HG03378 (cell line): ENCODE data around the gene MPL.

Experiments used
- ATAC-seq: cut with Tn5 transposase; IDR thresholded peaks from one replicate; pipeline ENCODE4 v1.9.1; 2021; ENCODE audit warnings: mild to moderate bottlenecking, moderate library complexity; ENCODE audit not compliant: unreplicated experiment

Gene MPL

GRCh38 chr1:43351421-43352350 lies 14.1 kb downstream of the MPL start:
- no peak for ATAC-seq

- no peak for ATAC-seq
Observed at GRCh38 chr1:43352351-43352705, 14.7 kb downstream of the MPL start.

GRCh38 chr1:43352881-43353280 lies 15.3 kb downstream of the MPL start:
- ATAC-seq: no peak

GRCh38 chr1:43354471-43354870 lies 16.9 kb downstream of the MPL start:
- no peak for ATAC-seq

GRCh38 chr1:43354936-43355335 lies 17.3 kb downstream of the MPL start:
- ATAC-seq: no peak

- no peak for ATAC-seq
Observed at GRCh38 chr1:43357251-43357650, 19.6 kb downstream of the MPL start.

- peak; percentile 14 for ATAC-seq
Observed at GRCh38 chr1:43358121-43358745, 20.6 kb downstream of the MPL start.

GRCh38 chr1:43358746-43359693 lies 21.4 kb downstream of the MPL start, which contains the start of gene CDC20:
CDC20 (plus strand) TSS chr1:43358981; CDS start chr1:43359216, 235 bp downstream.
- peak; percentile 90 for ATAC-seq

GRCh38 chr1:43359696-43360095 lies 22.1 kb downstream of the MPL start:
- ATAC-seq: no peak

- ATAC-seq: no peak
Observed at GRCh38 chr1:43360616-43361015, 23.0 kb downstream of the MPL start.

GRCh38 chr1:43363283-43363934 lies 25.8 kb downstream of the MPL start:
- no peak for ATAC-seq

GRCh38 chr1:43363935-43364525 lies 26.4 kb downstream of the MPL start:
- ATAC-seq: no peak

GRCh38 chr1:43365678-43366077 lies 28.1 kb downstream of the MPL start:
- no peak for ATAC-seq

GRCh38 chr1:43366179-43366578 lies 28.6 kb downstream of the MPL start:
- no peak for ATAC-seq

GRCh38 chr1:43366601-43367025 lies 29.0 kb downstream of the MPL start:
- no peak for ATAC-seq

- ATAC-seq: peak; percentile 27
Observed at GRCh38 chr1:43367026-43367903, 29.6 kb downstream of the MPL start.

GRCh38 chr1:43367904-43368645 lies 30.5 kb downstream of the MPL start, which contains the start of gene ELOVL1:
ELOVL1 (minus strand) TSS chr1:43368011; CDS start chr1:43365609, 2,402 bp downstream.
- peak; percentile 48 for ATAC-seq

- ATAC-seq: no peak
Observed at GRCh38 chr1:43368646-43369020, 31.0 kb downstream of the MPL start.
